Hematopoietic multipotent progenitor cell treated with erythropoietin and hydrocortisone succinate and interleukin-3 and kit ligand, for 17 days (in vitro differentiated cells): ENCODE data around the gene BLTP3B.
A peak's percentile ranks its signal among the peaks of the same experiment; 100 is the strongest.

Source experiments
- DNase-seq: peaks from one replicate; pipeline ENCODE4 v3.0.0-alpha.2; 2015; ENCODE audit warnings: low spot score

The BLTP3B gene

DNA sequence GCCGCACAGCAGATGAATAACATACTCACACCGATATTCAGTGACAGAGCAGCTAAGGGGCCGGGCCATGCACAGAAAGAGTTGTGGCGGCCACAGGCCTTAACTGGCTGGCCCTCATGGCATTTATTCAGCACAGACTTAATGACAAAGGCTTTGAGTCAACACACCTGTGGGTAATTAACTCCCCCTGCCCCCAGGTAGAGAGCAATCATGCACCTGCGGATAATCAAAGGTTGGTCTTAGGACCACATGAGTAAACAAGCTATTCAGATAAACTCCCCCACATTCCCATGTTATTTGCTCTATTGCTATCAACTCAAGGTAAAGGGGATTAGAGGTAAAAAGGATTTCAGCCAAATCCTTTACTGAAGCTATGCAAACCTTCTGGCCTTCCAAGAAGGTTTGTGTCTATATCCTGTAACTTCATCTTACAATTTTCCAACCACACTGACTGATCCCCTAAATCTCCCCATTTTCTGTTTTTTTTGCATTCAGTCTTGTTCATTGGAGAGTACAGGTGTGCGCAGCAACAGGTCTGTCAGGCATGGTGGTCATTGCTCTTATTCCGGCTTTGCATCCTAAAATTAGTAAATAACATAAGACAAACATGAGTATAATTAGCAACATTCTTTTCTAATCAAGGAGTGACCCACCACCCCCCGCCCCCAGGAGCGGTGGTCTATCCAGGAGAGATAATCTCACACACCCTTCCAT lies 16.9 kb upstream of the BLTP3B start:
- DNase-seq, result no peak

DNA sequence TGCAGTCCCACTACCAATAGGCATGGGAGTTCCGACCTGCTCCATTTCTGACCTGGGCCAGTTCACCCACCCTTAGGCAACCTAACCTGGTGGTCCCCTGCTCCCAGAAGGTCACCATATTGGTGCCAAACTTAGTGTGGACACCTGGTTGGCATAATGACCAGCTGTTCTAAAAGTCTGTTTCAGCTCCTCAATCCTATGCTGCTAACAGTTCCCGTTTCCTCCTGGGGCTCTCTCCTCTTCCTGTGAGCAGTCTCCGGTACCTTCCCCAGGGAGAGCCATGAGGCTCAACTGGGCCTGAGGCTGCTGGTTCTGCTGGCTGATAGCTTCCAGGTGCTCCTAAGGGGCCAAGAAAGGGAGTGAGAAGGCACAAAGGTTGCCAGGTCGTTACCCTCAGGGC lies 15.9 kb upstream of the BLTP3B start:
- no peak for DNase-seq

DNA sequence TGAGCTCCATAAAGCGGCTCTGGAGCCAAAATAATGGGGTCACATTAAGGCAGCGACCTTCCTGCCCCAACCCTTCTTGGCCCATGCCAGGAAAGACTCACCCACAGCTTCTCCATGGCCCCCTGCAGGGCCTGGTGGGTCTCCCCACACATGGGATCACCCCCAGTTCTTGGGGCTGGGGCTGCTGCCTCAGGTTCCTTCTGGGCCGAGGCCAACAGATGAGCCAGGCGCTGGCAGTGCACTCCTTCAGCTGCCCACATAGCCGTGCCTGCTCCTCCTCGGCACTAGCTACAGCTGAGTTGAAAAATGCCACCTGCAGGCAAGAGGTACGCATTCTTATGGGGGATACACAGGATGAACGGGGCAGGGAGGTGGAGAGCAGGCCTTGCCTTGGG lies 14.8 kb upstream of the BLTP3B start:
- no peak for DNase-seq

DNA sequence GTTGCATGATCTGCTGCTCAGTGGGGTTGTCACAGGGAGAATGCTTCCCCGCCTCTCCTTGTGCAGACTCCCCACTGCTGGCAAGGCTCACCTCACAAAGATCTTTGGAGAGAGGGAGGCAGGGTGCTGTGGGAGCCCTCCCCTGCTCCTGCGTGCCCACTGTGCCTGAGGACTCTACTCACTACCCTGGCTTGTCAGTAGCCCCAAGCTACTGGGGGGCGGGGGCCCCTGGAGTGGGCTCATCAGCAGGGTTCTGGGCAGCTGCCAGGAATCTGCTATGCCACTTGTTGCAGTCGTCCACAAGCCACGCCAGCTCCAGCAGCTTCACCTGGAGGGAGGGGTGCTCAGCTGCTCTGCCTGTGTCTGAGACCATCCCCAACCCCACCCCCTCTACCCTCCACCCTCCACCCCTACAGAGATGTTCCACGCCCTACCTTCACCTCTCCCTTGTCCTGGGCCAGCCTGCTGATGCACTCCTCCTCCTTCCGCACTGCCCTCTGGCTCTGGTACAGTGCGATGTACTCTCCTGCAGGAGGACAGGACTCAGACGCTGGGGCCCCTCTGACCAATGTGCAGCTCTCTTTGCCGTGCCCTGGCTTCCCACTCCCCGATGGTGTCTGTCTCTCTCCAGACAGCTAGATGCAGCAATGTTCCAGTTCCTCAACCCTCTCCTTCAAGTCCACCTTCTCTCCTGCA lies 14.2 kb upstream of the BLTP3B start:
- DNase-seq, result no peak

DNA sequence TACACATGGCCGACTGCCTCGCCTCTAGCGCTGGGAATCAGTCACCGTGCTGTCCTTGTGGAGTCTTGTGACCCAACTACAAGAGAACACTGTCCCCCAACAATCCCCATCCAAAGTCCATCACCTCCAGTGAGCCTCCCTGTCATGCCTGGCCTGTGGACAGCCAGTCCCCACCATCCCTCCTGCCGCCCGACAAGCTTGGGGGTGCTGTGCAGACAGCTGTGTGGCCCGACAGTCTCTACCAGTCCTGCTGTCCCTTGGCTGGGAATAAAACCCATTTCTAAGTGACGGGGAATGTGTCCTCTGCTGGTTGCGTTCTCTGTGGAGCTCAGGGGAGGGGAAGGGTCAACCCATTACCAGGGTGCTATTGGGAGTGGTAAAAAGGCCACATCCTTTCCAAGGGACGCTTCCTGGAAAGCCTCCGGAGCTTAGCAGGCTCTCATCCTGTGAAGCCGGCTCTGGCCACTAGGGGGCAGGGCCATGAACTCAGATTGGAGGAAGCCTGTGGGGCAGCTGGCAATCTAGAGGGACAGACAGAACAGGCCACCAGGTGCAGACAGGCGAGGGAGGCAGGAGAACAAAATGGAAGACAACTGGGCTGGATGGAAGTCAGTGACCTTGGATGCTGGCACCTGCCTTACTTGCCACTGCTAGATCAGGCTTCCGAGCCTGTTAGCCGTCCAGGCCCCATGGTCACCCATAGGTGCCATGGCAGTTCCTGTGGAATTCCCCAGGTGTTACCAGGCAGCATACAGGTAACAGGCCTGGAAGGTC lies 12.0 kb upstream of the BLTP3B start:
- peak; percentile 78 for DNase-seq

DNA sequence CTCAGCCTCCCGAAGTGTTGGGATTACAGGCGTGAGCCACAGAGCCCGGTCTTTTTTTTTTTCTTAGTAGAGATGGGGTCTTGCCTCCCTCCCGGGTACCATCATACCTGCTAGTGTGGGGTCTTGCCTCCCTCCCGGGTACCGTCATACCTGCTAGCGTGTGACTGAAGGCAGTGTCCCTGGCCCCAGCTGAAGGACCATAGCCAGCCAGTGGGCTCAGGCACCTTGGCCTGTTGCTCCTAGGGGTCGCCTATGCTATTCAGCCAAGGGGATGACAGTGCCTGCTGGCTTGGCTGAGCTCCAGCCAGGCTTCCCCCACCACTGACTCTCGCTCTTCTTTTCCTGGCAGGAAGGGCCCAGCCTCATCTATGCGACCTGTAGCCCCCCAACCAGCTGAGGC lies 10.5 kb upstream of the BLTP3B start:
- no peak for DNase-seq

DNA sequence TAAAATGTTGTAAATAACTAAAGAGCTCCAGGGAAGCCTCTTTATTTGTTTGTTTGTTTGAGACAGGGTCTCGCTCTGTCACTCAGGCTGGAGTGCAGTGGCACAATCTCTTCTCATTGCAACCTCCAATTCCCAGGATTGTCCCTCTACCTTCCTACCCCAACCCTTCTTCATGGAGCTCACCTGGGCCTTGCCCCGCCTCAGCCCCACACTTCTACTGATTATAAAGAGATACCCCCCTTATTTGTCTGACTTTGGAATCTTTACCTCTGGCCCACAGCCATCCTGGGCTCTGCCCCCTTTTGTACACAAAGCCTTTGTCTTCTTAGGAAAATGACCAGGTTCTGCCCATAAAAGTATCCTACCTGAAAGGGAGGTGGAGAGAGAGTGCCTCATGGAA lies 9.1 kb upstream of the BLTP3B start:
- no peak for DNase-seq

DNA sequence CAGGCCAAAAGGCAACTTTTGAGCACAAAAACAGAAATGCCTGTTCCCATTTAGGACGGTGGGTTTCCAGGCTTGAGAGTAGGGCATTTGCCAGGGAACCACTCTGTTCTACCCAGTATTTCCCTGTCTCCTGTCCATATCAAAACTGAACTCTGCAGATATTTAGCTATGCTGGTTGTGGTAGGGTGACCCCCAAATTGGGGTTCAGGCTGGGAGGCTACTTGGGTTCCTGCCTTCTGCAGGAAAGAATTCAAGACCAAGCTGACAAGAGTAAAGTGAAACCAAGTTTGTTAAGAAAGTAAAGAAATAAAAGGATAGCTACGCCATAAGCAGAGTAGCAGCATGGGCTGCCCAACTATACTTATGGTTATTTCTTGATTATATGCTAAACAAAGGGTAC lies 3.6 kb upstream of the BLTP3B start:
- DNase-seq, result no peak

DNA sequence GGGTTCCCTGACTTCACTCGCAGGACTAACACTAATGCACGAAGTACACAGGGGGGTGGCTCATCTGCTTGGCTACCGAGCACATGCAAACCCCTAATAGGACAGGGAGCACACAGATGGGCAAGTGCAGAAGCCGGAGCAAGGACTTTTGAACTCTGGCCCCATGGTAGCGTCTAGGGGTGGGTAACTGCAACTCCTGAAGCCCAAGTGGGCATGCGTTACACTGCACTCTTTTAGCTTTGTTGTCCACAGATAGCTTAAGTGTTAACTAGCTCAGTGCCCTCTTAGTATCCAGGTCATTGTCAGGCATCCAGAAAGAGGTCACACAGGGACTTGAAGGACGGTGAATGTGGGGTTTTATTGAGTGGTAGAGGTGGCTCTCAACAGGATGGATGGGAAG lies 3.0 kb upstream of the BLTP3B start:
- no peak for DNase-seq

DNA sequence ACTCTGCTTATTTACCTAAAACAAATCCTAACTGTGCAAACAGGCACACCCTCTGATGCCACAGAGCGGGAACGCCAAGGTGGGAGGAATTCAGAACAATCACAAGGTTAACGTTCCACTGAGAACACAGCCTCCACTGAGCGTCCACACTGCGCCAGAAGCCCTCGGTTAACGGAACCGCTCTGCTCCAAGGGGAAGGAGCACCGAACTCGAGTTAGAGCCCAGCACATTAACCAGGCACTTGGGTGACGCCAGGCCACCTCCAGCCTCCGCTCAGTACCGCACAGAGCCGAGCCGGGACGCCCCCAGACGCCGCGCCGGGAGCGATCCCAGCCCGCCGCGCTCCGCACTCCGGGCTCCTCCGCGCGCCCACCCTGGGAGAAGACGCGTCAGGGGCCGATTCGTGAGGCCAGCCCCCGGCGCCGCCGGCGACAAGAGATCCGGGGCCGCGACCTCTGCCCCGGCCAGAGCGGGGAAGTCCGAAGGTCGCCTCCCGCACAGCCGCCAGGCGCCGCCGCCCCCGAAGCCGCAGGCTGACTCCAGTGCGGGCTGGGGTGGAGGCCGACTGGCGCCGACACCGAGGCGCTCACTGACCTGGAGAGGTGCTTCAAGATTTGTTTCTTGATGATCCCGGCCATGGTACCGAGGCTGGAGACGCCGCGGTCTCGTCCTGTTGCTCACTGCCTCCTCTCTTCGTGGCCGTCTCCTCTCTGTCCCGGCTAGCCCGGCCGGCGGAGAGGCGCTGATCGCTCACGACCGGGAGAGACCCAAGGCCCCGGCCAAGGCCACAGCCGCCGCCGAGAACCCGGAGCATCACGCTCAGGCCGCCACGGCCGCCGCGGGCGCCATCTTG lies 450 bp downstream of the BLTP3B start:
- peak; percentile 53 for DNase-seq

DNA sequence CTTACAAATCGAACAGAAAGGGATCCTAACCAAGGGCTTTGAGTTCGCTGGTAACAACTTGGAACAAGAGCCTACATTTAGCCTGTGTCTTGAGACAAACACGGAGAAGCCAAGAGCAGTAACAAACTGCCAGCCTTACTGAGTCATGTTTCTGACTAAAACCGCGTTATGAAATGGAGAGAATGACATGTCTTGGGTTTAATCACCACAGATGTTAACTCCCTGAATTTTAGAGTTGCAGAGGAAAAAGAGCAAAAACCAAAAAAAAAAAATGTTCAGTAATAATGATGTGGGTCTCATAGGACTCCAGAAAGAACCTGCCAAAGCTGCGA lies 1.0 kb downstream of the BLTP3B start:
- no peak for DNase-seq

DNA sequence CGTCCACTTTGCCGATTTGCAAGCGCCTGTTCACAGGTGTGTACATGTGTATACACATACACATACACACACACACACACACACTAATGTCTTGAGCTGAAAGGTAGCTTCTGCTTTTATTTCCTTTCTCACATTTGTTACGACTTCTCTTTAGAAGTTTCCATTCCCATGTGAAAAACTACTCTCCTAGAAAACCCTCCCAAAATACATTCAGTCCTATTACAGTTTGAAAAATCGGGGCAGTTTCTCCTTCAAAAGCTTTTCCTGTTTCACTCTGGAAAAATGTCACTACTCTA lies 3.9 kb downstream of the BLTP3B start:
- DNase-seq, result no peak

DNA sequence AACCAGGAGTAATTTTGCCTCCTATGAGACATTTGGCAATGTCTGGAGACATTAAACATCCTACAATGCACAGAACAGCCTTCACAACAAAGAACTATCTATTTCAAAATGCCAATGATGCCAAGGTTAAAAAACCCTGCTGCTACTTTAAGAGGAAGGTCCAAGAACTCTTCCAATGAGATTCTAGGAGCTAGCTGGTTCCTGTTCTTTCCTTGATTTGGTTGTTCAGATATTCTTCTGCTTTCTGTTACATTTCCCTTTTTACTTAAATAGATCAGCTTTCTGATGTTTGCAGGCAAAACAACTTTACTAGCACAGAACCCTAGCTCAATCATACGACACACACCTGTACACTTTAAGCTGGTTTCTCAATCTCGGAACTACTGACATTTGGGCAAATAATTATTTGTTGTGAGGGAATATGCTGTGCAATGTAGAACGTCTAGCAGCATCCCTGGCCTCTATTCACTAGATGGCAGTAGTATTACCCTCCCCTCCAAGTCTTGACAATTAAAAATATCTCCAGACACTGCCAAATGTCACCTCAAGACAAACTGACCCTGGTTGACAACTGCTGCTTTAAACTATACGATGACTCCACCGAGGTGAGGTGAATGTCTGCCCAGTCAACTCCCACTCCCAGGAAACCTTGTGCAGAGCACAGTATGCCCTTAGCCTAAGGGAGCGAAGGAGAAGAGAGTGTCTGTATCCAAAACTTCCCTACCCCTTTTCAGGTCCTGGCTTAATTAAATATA lies 4.4 kb downstream of the BLTP3B start:
- no peak for DNase-seq

DNA sequence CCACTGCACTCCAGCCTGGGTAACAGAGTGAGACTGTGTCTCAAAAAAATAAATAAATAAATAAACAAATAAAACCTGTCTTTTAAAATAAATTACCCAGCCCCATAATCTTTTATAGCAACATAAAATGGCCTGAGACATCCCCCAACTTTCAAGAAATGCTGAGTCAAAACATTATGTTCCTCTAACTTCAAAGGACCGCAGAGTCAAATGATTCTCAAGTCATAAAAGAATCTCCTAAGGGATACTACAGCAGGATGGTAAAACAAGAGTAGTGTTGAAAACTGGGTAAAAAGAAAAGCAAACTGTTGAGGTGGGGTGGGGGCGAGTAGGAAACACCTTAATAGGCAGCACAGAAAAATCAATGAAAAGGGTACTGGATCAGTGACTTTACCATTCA lies 9.5 kb downstream of the BLTP3B start:
- no peak for DNase-seq

DNA sequence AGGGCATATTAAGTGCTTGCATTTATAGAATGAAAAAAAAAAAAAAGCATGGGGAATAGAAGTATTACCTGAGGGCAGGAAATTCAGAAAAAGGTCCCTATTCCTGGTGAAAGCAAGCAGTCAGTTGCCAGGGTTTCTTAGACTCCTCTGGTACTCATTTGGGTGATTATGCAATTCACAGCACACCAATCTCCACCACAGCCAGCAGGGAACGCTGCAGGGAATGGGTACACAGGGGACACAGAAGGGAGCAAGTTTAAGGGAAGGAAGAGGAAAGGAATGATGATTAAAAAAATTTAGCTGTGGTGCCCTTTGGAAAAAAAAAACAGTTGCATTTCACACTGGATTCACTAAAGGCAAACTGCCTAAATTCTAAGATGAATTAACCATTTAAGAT lies 14.2 kb downstream of the BLTP3B start:
- no peak for DNase-seq

DNA sequence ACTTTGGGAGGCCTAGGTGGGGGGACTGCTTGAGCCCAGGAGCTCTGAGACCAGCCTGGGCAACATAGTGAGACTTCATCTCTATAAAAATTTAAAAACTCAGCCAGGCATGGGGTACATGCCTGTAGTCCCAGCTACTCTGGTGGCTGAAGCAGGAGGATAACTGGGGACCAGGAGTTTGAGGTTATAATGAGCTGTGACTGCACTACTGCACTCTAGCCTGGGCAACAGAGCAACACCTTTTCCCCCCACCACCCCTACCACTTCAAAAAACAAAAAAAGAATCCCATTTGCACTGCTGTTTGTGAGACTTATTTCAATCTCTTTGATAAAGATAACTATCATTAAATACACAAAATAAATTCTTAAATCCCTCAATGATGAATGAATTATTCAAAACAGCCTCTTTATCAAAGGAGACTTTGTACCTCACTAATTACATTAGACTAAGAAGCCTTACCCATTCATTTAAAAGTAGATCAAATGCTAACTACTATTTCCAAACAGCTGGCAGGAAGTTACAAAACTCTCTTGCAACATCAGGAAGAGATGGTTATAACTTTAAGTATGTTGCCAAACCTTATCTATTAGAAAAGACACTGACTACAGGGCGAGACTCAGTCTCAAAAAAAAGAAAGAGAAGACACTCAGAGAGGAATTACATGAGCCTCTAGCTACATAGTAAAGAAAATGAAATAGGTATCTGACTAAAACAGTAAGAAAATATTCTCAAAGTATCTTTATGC lies 14.7 kb downstream of the BLTP3B start:
- no peak for DNase-seq

DNA sequence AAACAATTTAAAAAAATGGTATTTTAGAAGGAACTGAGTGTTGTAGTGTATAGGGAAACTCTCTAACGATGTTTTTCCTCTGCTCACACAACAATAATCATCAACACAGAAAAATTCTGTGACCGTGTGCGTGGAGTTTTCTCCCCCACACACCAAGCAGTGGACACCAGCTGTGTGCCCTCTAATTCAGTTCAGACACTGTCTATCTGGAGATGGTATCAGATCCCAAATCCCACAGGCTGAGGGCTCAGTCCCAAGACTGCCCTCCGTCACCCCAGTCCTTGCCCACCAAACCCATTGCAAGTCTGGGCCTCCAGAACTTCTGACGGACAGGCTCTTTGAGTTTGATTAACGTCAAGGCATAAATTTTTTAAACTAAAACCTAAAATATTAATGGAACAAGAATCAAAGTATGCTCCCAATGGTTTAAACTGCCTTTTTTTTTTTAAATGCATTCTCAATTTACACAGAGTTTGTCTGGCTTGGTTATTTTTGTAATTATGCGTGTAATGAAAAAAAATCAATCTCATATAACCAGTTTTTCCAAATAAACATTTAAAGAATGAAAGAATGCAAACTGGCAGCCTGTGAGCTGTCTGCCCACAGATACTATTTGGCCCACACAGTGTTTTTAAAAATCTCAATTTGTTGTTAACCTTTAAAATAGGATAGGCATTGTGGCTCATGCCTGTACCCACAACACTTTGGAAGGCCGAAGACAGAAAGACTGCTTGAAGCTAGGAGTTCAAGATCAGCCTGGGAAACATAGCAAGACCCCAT lies 19.2 kb downstream of the BLTP3B start:
- DNase-seq, result no peak

DNA sequence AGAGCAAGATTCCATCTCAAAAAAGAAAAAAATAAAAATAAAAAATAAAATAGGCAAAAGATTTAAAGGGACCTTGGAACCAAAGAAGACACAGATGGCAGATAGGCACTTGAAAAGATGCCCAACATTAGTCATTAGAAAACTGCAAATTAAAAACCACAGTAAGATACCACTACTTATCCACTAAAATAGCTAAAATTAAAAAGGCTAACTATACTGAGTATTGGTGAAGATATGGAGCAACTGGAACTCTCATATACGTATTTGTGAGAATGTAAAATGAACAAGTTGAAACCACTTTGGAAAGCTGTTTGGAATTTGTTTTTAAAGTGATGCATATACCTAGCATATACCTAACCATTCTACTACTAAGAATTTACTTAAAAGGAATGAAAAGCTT lies 22.3 kb downstream of the BLTP3B start:
- no peak for DNase-seq

DNA sequence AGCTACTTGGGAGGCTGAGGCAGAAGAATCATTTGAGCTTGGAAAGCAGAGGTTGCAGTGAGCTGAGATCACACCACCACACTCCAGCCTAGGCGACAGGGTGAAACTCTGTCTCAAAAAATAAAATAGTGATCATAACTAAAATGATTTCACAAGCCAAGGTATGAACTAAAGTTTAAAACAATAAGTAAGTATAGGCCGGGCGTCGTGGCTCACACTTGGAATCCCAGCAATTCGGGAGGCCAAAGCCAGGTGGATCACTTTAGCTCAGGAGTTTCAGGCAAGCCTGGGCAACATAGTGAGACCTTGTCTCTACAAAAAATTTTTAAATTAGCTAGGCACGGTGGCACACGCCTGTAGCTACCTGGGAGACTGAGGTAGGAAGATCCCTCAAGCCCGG lies 27.4 kb downstream of the BLTP3B start:
- DNase-seq, result no peak

DNA sequence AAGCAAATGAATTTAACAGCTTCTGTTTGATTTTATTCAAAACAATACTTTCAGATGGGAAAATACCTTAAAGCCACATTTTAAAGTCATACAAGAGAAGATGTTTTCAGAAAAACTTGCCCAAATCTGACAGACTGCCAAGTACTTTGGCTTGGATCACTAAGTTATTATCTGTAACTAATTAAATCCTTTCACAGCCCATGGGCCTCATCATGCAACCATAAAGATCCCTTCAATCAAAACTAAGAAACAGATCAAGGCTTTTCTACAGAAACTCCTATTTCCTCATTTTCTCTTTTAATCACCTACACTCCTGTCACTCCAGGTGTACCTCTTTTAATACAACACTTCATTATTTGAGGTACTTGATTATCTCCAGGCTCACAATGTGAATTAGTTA lies 28.1 kb downstream of the BLTP3B start:
- DNase-seq, result no peak
